ENCODE results near the gene BRCA1. TPM values are rescaled to one million over a fixed set of nuclear protein-coding genes. Genes with fewer than 3 reads are reported as not detected.
A peak's percentile ranks its signal among the peaks of the same experiment; 100 is the strongest.

BRCA1 gene
- polyA plus RNA-seq, 3 donors, result 0.87 to 2.6 (median 1.9) TPM

- H3K27ac Mint-ChIP-seq, result peak overlapping the region in 2 of 7 donors; percentile 16 to 18
- intact Hi-C loops (cut with micrococcal nuclease), result loop anchor here in 1 of 2 donors (10.0 kb wide), 1 partner anchor 113 kb away; the partner anchor contains the start of gene BRCA1
- H3K9me3 Mint-ChIP-seq, result no peaks in the 10 kb centered on the region
- Histone ChIP-seq H3K27ac (ENCODE audit: low read depth in 1 of 2, low read length in 2 of 2) (no peak overlapping the region), H3K9me3 (replicated peaks in 1 of 2; ENCODE audit: control insufficient read depth in 1 of 2, insufficient read depth in 1 of 2, low read length in 2 of 2) (no peaks in the 10 kb centered on the region), H2AFZ (ENCODE audit: insufficient read depth, low read depth, low read length, poor library complexity, severe bottlenecking) (no peak overlapping the region), H3K4me2 (replicated peaks; ENCODE audit: extremely low read depth, low read length, poor library complexity, severe bottlenecking) (no peak overlapping the region), H3K9ac (ENCODE audit: insufficient read depth, low read length, poor library complexity, severe bottlenecking) (no peak overlapping the region), H3K4me3 (replicated peaks in 1 of 3; ENCODE audit: low read depth in 2 of 3, low read length in 3 of 3) (no peak overlapping the region), H3K4me1 (ENCODE audit: control insufficient read depth in 1 of 2, insufficient read depth in 2 of 2, low read length in 2 of 2) (peaks cover 26% of the 10 kb centered on the region in 2 donors), H3K79me2 (ENCODE audit: insufficient read depth, low read length) (peaks cover 28% of the 10 kb centered on the region), H3K27me3 (ENCODE audit: control insufficient read depth in 2 of 2, insufficient read depth in 2 of 2, low read length in 2 of 2) (no peaks in the 10 kb centered on the region), H4K20me1 (ENCODE audit: insufficient read depth, low read length) (peaks cover 21% of the 10 kb centered on the region), H3K36me3 (replicated peaks in 1 of 2; ENCODE audit: control insufficient read depth in 1 of 2, insufficient read depth in 2 of 2, low read length in 2 of 2) (peaks cover 39 to 55% of the 10 kb centered on the region in 2 donors)
- H3K27me3 Mint-ChIP-seq (ENCODE audit: low read depth in 3 of 3), result no peaks in the 10 kb centered on the region
- no peak for DNase-seq
- TF ChIP-seq CTCF (IDR thresholded peaks at IDR 0.05), result no peak
- H3K4me1 Mint-ChIP-seq, result peaks cover 48% of the 10 kb centered on the region
- no peak overlapping the region for H3K4me3 Mint-ChIP-seq
- WGBS (ENCODE audit: insufficient coverage), result 94% methylated on average over 10 of the region's 15 CpGs
- peaks cover 54 to 60% of the 10 kb centered on the region in 2 donors for H3K36me3 Mint-ChIP-seq
Measured at GRCh38 chr17:43011728-43012472, 113.3 kb downstream of the BRCA1 start.

- WGBS (ENCODE audit: insufficient coverage), result 100% methylated on average over 3 of the region's 5 CpGs
- H3K27ac Mint-ChIP-seq, result peak overlapping the region in 1 of 7 donors; percentile 21
- Histone ChIP-seq H3K4me1 (ENCODE audit: control insufficient read depth in 1 of 2, insufficient read depth in 2 of 2, low read length in 2 of 2) (peaks cover 30 to 35% of the 10 kb centered on the region in 2 donors), H3K79me2 (ENCODE audit: insufficient read depth, low read length) (peaks cover 31% of the 10 kb centered on the region), H4K20me1 (ENCODE audit: insufficient read depth, low read length) (peaks cover 21% of the 10 kb centered on the region), H3K36me3 (replicated peaks in 1 of 2; ENCODE audit: control insufficient read depth in 1 of 2, insufficient read depth in 2 of 2, low read length in 2 of 2) (peaks cover 34 to 48% of the 10 kb centered on the region in 2 donors), H3K27ac (ENCODE audit: low read depth in 1 of 2, low read length in 2 of 2) (no peak overlapping the region), H3K4me3 (replicated peaks in 1 of 3; ENCODE audit: low read depth in 2 of 3, low read length in 3 of 3) (no peak overlapping the region), H3K9ac (ENCODE audit: insufficient read depth, low read length, poor library complexity, severe bottlenecking) (no peak overlapping the region), H2AFZ (ENCODE audit: insufficient read depth, low read depth, low read length, poor library complexity, severe bottlenecking) (no peak overlapping the region), H3K9me3 (replicated peaks in 1 of 2; ENCODE audit: control insufficient read depth in 1 of 2, insufficient read depth in 1 of 2, low read length in 2 of 2) (no peaks in the 10 kb centered on the region), H3K27me3 (ENCODE audit: control insufficient read depth in 2 of 2, insufficient read depth in 2 of 2, low read length in 2 of 2) (no peaks in the 10 kb centered on the region), H3K4me2 (replicated peaks; ENCODE audit: extremely low read depth, low read length, poor library complexity, severe bottlenecking) (no peak overlapping the region)
- TF ChIP-seq CTCF (IDR thresholded peaks at IDR 0.05), result no peak
- no peak for DNase-seq
- no peaks in the 10 kb centered on the region for H3K27me3 Mint-ChIP-seq (ENCODE audit: low read depth in 3 of 3)
- no peaks in the 10 kb centered on the region for H3K9me3 Mint-ChIP-seq
- peaks cover 51% of the 10 kb centered on the region for H3K4me1 Mint-ChIP-seq
- no peak overlapping the region for H3K4me3 Mint-ChIP-seq
- H3K36me3 Mint-ChIP-seq, result peaks cover 46 to 51% of the 10 kb centered on the region in 2 donors
- intact Hi-C loops (cut with micrococcal nuclease), result loop anchor here in 1 of 2 donors (10.0 kb wide), 1 partner anchor 114 kb away; the partner anchor contains the start of gene BRCA1
Measured at GRCh38 chr17:43010667-43011308, 114.4 kb downstream of the BRCA1 start.
